ENCODE results near the gene RNF144A. TPM values are rescaled to one million over a fixed set of nuclear protein-coding genes. Genes with fewer than 3 reads are reported as not detected.
A peak's percentile ranks its signal among the peaks of the same experiment; 100 is the strongest.
"Not testable (repeated sequence)": the region's sequence is repeated elsewhere in the genome, so short reads cannot be mapped to it uniquely, and the experiment has no call there.

Gene RNF144A
- total RNA-seq, 1 donor from 2014 or later = 9.6 TPM

- Mint-ChIP-seq H3K9me3 (ENCODE audit: unreplicated experiment) (no peaks in the 10 kb centered on the region), H3K27ac (ENCODE audit: unreplicated experiment) (no peak overlapping the region), H3K36me3 (ENCODE audit: unreplicated experiment) (no peaks in the 10 kb centered on the region)
These were observed 23.2 kb upstream of the RNF144A start for GRCh38 chr2:6893876-6894482.

DNA sequence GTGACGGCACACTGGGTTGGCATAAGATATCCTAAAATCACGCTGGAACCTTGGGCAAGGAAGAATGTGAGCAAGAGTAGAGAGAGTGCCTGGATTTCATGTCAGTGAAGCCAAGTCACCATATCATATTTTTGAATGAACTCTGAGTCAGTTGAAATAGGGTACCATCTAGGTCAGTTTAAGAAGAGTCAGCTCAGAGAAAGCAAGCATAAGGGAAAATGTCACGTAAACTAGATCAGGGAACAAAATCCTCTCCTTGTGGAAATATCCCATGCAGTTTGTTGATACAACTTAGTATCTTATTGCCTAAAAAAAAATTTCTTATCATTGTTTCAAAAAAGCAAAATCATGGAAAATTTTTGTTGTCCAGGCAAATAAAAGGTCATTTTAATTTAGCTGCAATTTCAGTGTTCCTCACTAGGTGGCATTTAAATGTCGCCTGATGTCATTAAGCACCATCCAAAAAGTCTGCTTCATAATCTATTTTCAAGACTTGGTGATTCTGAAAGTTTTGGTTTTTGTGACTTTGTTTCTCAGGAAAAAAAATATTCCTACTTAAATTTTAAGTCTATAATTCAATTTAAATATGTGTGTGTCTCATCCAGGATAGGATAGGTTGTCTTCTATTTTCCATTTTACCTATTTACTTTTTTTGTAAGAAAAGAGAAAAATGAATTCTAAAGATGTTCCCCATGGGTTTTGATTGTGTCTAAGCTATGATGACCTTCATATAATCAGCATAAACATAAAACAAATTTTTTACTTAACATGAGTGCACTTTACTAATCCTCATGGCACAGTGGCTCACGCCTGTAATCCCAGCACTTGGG lies 20.1 kb upstream of the RNF144A start:
- no peaks in the 10 kb centered on the region for H3K4me1 Mint-ChIP-seq (ENCODE audit: unreplicated experiment)
- TF ChIP-seq, protein P1, sequence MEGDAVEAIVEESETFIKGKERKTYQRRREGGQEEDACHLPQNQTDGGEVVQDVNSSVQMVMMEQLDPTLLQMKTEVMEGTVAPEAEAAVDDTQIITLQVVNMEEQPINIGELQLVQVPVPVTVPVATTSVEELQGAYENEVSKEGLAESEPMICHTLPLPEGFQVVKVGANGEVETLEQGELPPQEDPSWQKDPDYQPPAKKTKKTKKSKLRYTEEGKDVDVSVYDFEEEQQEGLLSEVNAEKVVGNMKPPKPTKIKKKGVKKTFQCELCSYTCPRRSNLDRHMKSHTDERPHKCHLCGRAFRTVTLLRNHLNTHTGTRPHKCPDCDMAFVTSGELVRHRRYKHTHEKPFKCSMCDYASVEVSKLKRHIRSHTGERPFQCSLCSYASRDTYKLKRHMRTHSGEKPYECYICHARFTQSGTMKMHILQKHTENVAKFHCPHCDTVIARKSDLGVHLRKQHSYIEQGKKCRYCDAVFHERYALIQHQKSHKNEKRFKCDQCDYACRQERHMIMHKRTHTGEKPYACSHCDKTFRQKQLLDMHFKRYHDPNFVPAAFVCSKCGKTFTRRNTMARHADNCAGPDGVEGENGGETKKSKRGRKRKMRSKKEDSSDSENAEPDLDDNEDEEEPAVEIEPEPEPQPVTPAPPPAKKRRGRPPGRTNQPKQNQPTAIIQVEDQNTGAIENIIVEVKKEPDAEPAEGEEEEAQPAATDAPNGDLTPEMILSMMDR (IDR thresholded peaks at IDR 0.05) = peak; percentile 70
- H3K36me3 Mint-ChIP-seq (ENCODE audit: unreplicated experiment) = no peaks in the 10 kb centered on the region
- no peak overlapping the region for H3K27ac Mint-ChIP-seq (ENCODE audit: unreplicated experiment)
- no peak for DNase-seq (ENCODE audit: extremely low spot score, unreplicated experiment)
- peaks cover 60% of the 10 kb centered on the region for H3K27me3 Mint-ChIP-seq (ENCODE audit: unreplicated experiment)
- H3K4me3 Mint-ChIP-seq (ENCODE audit: unreplicated experiment) = no peak overlapping the region
- H3K9me3 Mint-ChIP-seq (ENCODE audit: unreplicated experiment) = peaks cover 7% of the 10 kb centered on the region

More at GRCh38 chr2:6893876-6894482, 23.2 kb upstream of the RNF144A start:
- TF ChIP-seq, protein P1 (IDR thresholded peaks at IDR 0.05) = no peak
- DNase-seq (ENCODE audit: extremely low spot score, unreplicated experiment) = no peak
- Mint-ChIP-seq H3K27me3 (ENCODE audit: unreplicated experiment) (peaks cover 47% of the 10 kb centered on the region), H3K4me3 (ENCODE audit: unreplicated experiment) (no peak overlapping the region), H3K4me1 (ENCODE audit: unreplicated experiment) (no peaks in the 10 kb centered on the region)

GRCh38 chr2:6902581-6902980 lies 14.6 kb upstream of the RNF144A start:
- not testable (repeated sequence) for H3K27ac Mint-ChIP-seq (ENCODE audit: unreplicated experiment); H3K9me3 Mint-ChIP-seq (ENCODE audit: unreplicated experiment); H3K4me3 Mint-ChIP-seq (ENCODE audit: unreplicated experiment); H3K4me1 Mint-ChIP-seq (ENCODE audit: unreplicated experiment); H3K36me3 Mint-ChIP-seq (ENCODE audit: unreplicated experiment); DNase-seq (ENCODE audit: extremely low spot score, unreplicated experiment)
- H3K27me3 Mint-ChIP-seq (ENCODE audit: unreplicated experiment) = peaks cover 58% of the 10 kb centered on the region

GRCh38 chr2:6905668-6906067 lies 11.5 kb upstream of the RNF144A start:
- peaks cover 58% of the 10 kb centered on the region for H3K27me3 Mint-ChIP-seq (ENCODE audit: unreplicated experiment)
- H3K9me3 Mint-ChIP-seq (ENCODE audit: unreplicated experiment) = peaks cover 7% of the 10 kb centered on the region
- H3K27ac Mint-ChIP-seq (ENCODE audit: unreplicated experiment) = no peak overlapping the region

GRCh38 chr2:6906165-6906741 lies 11.0 kb upstream of the RNF144A start:
- TF ChIP-seq, protein P1 (IDR thresholded peaks at IDR 0.05) = no peak
- Mint-ChIP-seq H3K4me1 (ENCODE audit: unreplicated experiment) (no peaks in the 10 kb centered on the region), H3K36me3 (ENCODE audit: unreplicated experiment) (no peaks in the 10 kb centered on the region), H3K9me3 (ENCODE audit: unreplicated experiment) (peaks cover 7% of the 10 kb centered on the region), H3K27me3 (ENCODE audit: unreplicated experiment) (peaks cover 54% of the 10 kb centered on the region), H3K27ac (ENCODE audit: unreplicated experiment) (no peak overlapping the region), H3K4me3 (ENCODE audit: unreplicated experiment) (no peak overlapping the region)
- DNase-seq (ENCODE audit: extremely low spot score, unreplicated experiment) = no peak

More at GRCh38 chr2:6905668-6906067, 11.5 kb upstream of the RNF144A start:
- TF ChIP-seq, protein P1 (IDR thresholded peaks at IDR 0.05) = no peak
- Mint-ChIP-seq H3K4me3 (ENCODE audit: unreplicated experiment) (no peak overlapping the region), H3K36me3 (ENCODE audit: unreplicated experiment) (no peaks in the 10 kb centered on the region), H3K4me1 (ENCODE audit: unreplicated experiment) (no peaks in the 10 kb centered on the region)
- DNase-seq (ENCODE audit: extremely low spot score, unreplicated experiment) = no peak

Data from osteocyte (in vitro differentiated cells).